ENCODE results near the gene LMO2. TPM values are rescaled to one million over a fixed set of nuclear protein-coding genes. Genes with fewer than 3 reads are reported as not detected.

LMO2 gene
- total and polyA plus RNA-seq, 2 donors (not counting 3 experiments of a cell fraction or from before 2014, with no cell fraction given): 60.4 to 66.8 TPM

DNA sequence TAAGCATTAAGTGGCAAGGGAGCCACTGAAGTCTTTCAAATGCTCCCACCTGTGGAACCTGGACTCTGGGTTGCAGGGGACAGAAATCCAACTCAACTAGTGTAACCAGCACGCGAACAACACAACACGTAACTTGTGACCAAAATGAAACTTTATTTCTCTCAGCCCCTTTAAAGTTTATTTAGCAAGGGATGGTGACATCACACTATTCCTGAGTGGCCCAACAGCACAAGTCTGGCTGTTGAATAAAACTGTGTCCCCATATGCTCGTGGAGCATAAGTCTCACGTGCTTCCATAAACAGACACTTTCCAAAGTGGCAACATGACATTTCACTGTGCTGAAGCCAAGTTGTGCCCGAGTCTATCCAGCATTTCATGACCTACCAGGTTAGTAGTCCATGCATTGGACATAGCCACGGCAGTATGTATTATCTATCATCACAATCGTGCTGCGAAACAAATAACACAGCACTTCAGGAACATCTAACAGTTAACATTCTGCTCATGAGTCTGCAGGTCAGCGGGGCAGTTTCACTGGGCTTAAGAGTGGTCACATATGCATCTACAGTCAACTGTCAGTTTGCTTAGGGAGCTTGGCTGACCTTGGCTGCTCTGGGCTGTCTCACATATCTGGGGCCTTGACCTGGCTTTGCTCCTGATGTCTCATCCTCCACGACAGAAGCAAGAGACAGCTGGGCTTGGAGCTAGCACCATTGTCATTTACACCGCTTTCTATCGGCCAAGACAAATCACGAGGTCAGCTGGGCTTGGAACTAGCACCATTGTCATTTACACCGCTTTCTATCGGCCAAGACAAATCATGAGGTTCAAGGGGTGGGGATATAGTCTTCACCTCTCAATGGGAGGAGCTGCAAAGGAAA is 35.0 kb upstream of the LMO2 start:
- DNase-seq (ENCODE audit: low read depth, low spot score) (no peak), FAIRE-seq (no peak)
- Histone ChIP-seq H3K9me1 (replicated peaks; ENCODE audit: control insufficient read depth, extremely low read depth, insufficient read depth, low read length) (no peaks in the 10 kb centered on the region), H3K4me2 (ENCODE audit: insufficient read depth, low read length) (no peak overlapping the region), H3K27ac (ENCODE audit: insufficient read depth, low read depth, low read length) (no peak overlapping the region), H3K79me2 (ENCODE audit: control insufficient read depth, insufficient read depth, low read length) (no peaks in the 10 kb centered on the region), H3K27me3 (ENCODE audit: control insufficient read depth in 2 of 2, insufficient read depth in 2 of 2, low read length in 2 of 2) (peaks cover 0 to 4% of the 10 kb centered on the region in 2 experiments), H3K9ac (replicated peaks; ENCODE audit: extremely low read depth, insufficient read depth, low read length) (no peak overlapping the region), H3K4me3 (replicated peaks in 1 of 3; ENCODE audit: insufficient read depth in 1 of 3, low read depth in 1 of 3, low read length in 3 of 3) (no peak overlapping the region), H3K36me3 (ENCODE audit: control insufficient read depth in 2 of 2, extremely low read depth in 1 of 2, insufficient read depth in 2 of 2, low read length in 2 of 2) (no peaks in the 10 kb centered on the region), H3K9me3 (replicated peaks; ENCODE audit: control insufficient read depth, insufficient read depth, low read length) (no peaks in the 10 kb centered on the region), H4K20me1 (replicated peaks; ENCODE audit: control insufficient read depth, extremely low read depth, insufficient read depth, low read length) (no peaks in the 10 kb centered on the region), H3K4me1 (ENCODE audit: control insufficient read depth, extremely low read depth, insufficient read depth, low read length) (peaks cover 22% of the 10 kb centered on the region), H2AFZ (ENCODE audit: low read depth, low read length) (no peak overlapping the region)
- BruUV-seq (replicated peaks): no TSS peak
- intact Hi-C loops (cut with micrococcal nuclease): no loop called here
- CTCF ChIA-PET: interaction anchor here (1.1 kb wide), 1 partner anchor 10 kb away, joined by 3 read pairs; no protein-coding TSS in a partner anchor
- no peak for TF ChIP-seq EZH2 (IDR thresholded peaks at IDR 0.05; ENCODE audit: borderline replicate concordance, low read depth, low read length, severe bottlenecking)
- dilution Hi-C loops (cut with MboI; ENCODE audit: extremely low pct_ligation_motif_present, low sequenced_read_pairs): no loop called here
- POLR2A ChIA-PET: no interaction called here

DNA sequence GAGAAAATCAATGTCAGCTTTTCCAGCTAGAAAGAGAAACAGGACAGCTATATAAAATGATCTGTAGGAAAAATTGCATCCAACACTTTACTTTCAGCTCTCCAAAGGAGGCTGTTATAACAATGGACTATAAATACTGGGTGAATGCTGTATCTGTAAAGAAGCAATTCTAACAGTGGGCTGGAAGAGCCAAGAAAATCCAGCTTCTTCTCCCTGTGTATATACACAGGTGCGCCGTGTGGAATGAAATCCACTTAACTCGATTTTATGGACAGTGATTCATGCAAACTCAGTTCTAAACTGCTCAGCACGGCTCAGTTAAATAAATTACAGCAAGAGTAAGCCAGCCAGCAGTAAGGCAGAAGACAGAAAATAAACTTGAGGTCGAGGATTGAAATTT is 32.5 kb upstream of the LMO2 start:
- no peak for TF ChIP-seq JUN (IDR thresholded peaks at IDR 0.05; ENCODE audit: borderline replicate concordance, insufficient read depth, insufficient read length, low read depth)
- POLR2A ChIA-PET: no interaction called here

More for the DNA sequence above, 32.5 kb upstream of the LMO2 start:
- Histone ChIP-seq H3K4me3 (replicated peaks in 1 of 3; ENCODE audit: insufficient read depth in 1 of 3, low read depth in 1 of 3, low read length in 3 of 3) (no peak overlapping the region), H3K4me2 (ENCODE audit: insufficient read depth, low read length) (no peak overlapping the region), H3K9ac (replicated peaks; ENCODE audit: extremely low read depth, insufficient read depth, low read length) (no peak overlapping the region), H3K27me3 (ENCODE audit: control insufficient read depth in 2 of 2, insufficient read depth in 2 of 2, low read length in 2 of 2) (peaks cover 0 to 4% of the 10 kb centered on the region in 2 experiments), H3K79me2 (ENCODE audit: control insufficient read depth, insufficient read depth, low read length) (no peaks in the 10 kb centered on the region), H3K27ac (ENCODE audit: insufficient read depth, low read depth, low read length) (no peak overlapping the region), H3K4me1 (ENCODE audit: control insufficient read depth, extremely low read depth, insufficient read depth, low read length) (no peaks in the 10 kb centered on the region), H3K9me1 (replicated peaks; ENCODE audit: control insufficient read depth, extremely low read depth, insufficient read depth, low read length) (no peaks in the 10 kb centered on the region), H3K9me3 (replicated peaks; ENCODE audit: control insufficient read depth, insufficient read depth, low read length) (no peaks in the 10 kb centered on the region), H2AFZ (ENCODE audit: low read depth, low read length) (no peak overlapping the region), H3K36me3 (ENCODE audit: control insufficient read depth in 2 of 2, extremely low read depth in 1 of 2, insufficient read depth in 2 of 2, low read length in 2 of 2) (no peaks in the 10 kb centered on the region), H4K20me1 (replicated peaks; ENCODE audit: control insufficient read depth, extremely low read depth, insufficient read depth, low read length) (no peaks in the 10 kb centered on the region)
- FAIRE-seq (no peak), DNase-seq (ENCODE audit: low read depth, low spot score) (no peak)
- dilution Hi-C loops (cut with MboI; ENCODE audit: extremely low pct_ligation_motif_present, low sequenced_read_pairs): no loop called here
- CTCF ChIA-PET: interaction anchor here (1.0 to 1.1 kb wide), 2 partner anchors 29 to 47 kb away, joined by 3 read pairs; no protein-coding TSS in a partner anchor
- no TSS peak for BruUV-seq (replicated peaks)
- intact Hi-C loops (cut with micrococcal nuclease): no loop called here

Measured in endothelial cell of umbilical vein (primary cell).